Cardiac fibroblast (primary cell): ENCODE results near the gene KXD1.

Source experiments
- DNase-seq, 2 donors: peaks; one replicate each; pipeline versions ENCODE4 v3.0.0 to v3.0.0-alpha.2; 2010; ENCODE audit warnings: low read depth in 2 of 2
- H3K4me3 ChIP-seq, 2 donors: replicated peaks in 1 of 2; 1 replicate in 1 of 2; 2 replicates in 1 of 2; pipeline ENCODE4 v1.5.1; 2011; ENCODE audit warnings: low read depth in 2 of 2, low read length in 2 of 2, mild to moderate bottlenecking in 2 of 2, moderate library complexity in 1 of 2
- CTCF ChIP-seq: IDR thresholded peaks from one replicate; pipeline ENCODE4 v1.5.1; 2011; ENCODE audit warnings: low read depth, mild to moderate bottlenecking, low read length, inconsistent platforms

The KXD1 gene

GRCh38 chr19:18618236-18618635 lies 60.6 kb downstream of the KXD1 start:
- no peak for DNase-seq
- no peak overlapping the region for H3K4me3 ChIP-seq
- no peak for TF ChIP-seq CTCF
